Esophagus squamous epithelium (tissue), 4 donors: ENCODE data around the gene CSNK1G1.

Source experiments
- POLR2A ChIP-seq, 4 donors: fragments of 450-650 bp; IDR thresholded peaks; one replicate each; pipeline ENCODE4 v1.6.1; 2017; ENCODE audit warnings: antibody characterized with exemption in 4 of 4, mild to moderate bottlenecking in 4 of 4, moderate library complexity in 3 of 4
- TF ChIP-seq, protein P1 (sequence below), 6 experiments: fragments of 450-650 bp in 4 of 6; fragments of 200-600 bp in 2 of 6; sonication (generic) in 2 of 6; IDR thresholded peaks; one replicate each; pipeline ENCODE4 v1.5.1; 2016 to 2019; ENCODE audit warnings: antibody characterized with exemption in 6 of 6, mild to moderate bottlenecking in 4 of 6, moderate library complexity in 4 of 6

DNA sequence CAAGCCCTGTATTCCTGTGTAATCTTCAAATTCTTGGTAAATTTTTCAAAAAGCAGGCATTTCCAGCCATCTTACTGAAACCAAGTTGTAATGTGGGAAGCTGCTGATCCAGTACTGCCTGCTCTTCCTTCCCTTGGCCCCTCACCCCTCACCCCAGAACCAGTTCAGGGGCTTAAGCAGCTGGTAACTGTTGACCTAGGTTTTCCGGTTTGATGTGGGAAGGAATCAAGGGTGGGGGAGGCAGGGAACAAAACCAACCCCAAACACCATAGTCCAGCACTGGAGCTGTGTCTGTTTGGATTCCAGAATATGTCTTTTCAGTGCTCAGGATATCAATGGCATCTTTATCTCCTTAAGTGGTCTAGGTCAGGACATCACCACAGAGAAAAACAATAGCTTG, 233.5 kb downstream of the CSNK1G1 start:
- TF ChIP-seq, protein P1, sequence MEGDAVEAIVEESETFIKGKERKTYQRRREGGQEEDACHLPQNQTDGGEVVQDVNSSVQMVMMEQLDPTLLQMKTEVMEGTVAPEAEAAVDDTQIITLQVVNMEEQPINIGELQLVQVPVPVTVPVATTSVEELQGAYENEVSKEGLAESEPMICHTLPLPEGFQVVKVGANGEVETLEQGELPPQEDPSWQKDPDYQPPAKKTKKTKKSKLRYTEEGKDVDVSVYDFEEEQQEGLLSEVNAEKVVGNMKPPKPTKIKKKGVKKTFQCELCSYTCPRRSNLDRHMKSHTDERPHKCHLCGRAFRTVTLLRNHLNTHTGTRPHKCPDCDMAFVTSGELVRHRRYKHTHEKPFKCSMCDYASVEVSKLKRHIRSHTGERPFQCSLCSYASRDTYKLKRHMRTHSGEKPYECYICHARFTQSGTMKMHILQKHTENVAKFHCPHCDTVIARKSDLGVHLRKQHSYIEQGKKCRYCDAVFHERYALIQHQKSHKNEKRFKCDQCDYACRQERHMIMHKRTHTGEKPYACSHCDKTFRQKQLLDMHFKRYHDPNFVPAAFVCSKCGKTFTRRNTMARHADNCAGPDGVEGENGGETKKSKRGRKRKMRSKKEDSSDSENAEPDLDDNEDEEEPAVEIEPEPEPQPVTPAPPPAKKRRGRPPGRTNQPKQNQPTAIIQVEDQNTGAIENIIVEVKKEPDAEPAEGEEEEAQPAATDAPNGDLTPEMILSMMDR (IDR thresholded peaks at IDR 0.05): no peak
- no peak for TF ChIP-seq POLR2A (IDR thresholded peaks at IDR 0.05)
